Neural cell (in vitro differentiated cells): ENCODE results near the gene LAYN. TPM values are rescaled to one million over a fixed set of nuclear protein-coding genes. Genes with fewer than 3 reads are reported as not detected.

Source experiments
- H2AFZ ChIP-seq: fragments of 200-600, 300-800 bp; sonication (generic), shearing (Covaris generic); 2 replicates; pipeline ENCODE4 v1.6.0; 2014; ENCODE audit warnings: low read depth, mild to moderate bottlenecking, antibody characterized with exemption, low read length, moderate library complexity
- H3F3A ChIP-seq: fragments of 200-600 bp; shearing (Covaris generic); 2 replicates; pipeline ENCODE4 v1.6.1; 2016; ENCODE audit warnings: mild to moderate bottlenecking, moderate library complexity, mixed read lengths, antibody characterized with exemption, low read length; ENCODE audit not compliant: insufficient read depth, poor library complexity, severe bottlenecking
- H3K27ac ChIP-seq: fragments of 200-600, 300-800 bp; sonication (generic), shearing (Covaris generic); 2 replicates; pipeline ENCODE4 v1.5.1; 2014; ENCODE audit warnings: mild to moderate bottlenecking, low read length, moderate library complexity
- H3K27me3 ChIP-seq: fragments of 300-800, 200-600 bp; sonication (generic), shearing (Covaris generic); 2 replicates; pipeline ENCODE4 v1.6.0; 2014; ENCODE audit warnings: mild to moderate bottlenecking, low read depth, low read length, moderate library complexity; ENCODE audit not compliant: insufficient read depth
- H3K36me3 ChIP-seq: fragments of 300-800, 200-600 bp; sonication (generic), shearing (Covaris generic); 2 replicates; pipeline ENCODE4 v1.5.1; 2014; ENCODE audit warnings: mild to moderate bottlenecking, antibody characterized with exemption, low read length, moderate library complexity; ENCODE audit not compliant: insufficient read depth
- H3K4me2 ChIP-seq: fragments of 300-800, 200-600 bp; sonication (generic), shearing (Covaris generic); 2 replicates; pipeline ENCODE4 v1.6.0; 2014; ENCODE audit warnings: mild to moderate bottlenecking, low read length
- H3K4me3 ChIP-seq: fragments of 300-800, 200-600 bp; sonication (generic), shearing (Covaris generic); 2 replicates; pipeline ENCODE4 v1.5.1; 2014; ENCODE audit warnings: mild to moderate bottlenecking, low read length, moderate library complexity
- H3K79me2 ChIP-seq: fragments of 200-600 bp; shearing (Covaris generic); replicated peaks from 2 replicates; pipeline ENCODE4 v1.6.0; 2014; ENCODE audit warnings: mild to moderate bottlenecking, low read length, moderate library complexity; ENCODE audit not compliant: insufficient read depth
- H3K9ac ChIP-seq: fragments of 300-800, 200-600 bp; sonication (generic), shearing (Covaris generic); 2 replicates; pipeline ENCODE4 v1.6.1; 2016; ENCODE audit warnings: mild to moderate bottlenecking, low read length, mixed read lengths
- H3K9me2 ChIP-seq: fragments of 200-600 bp; shearing (Covaris generic); 2 replicates; pipeline ENCODE4 v1.6.1; 2016; ENCODE audit warnings: mild to moderate bottlenecking, low read length, mixed read lengths; ENCODE audit not compliant: insufficient read depth
- H3K9me3 ChIP-seq: fragments of 200-600, 300-800 bp; sonication (generic), shearing (Covaris generic); 2 replicates; pipeline ENCODE4 v1.6.1; 2016; ENCODE audit warnings: mild to moderate bottlenecking, mixed run types, low read length, moderate library complexity, mixed read lengths
- H4K20me1 ChIP-seq: fragments of 200-600 bp; shearing (Covaris generic); 2 replicates; pipeline ENCODE4 v1.6.1; 2016; ENCODE audit warnings: mild to moderate bottlenecking, mixed run types; ENCODE audit not compliant: insufficient read depth
- EP300 ChIP-seq: fragments of 450-650 bp; conservative IDR thresholded peaks from 2 replicates; pipeline ENCODE4 v1.6.1; 2014; ENCODE audit warnings: antibody characterized with exemption, mild to moderate bottlenecking, moderate library complexity; ENCODE audit not compliant: poor library complexity, severe bottlenecking
- EZH2 ChIP-seq: fragments of 200-600, 300-800 bp; shearing (Covaris generic), sonication (generic); IDR thresholded peaks from 2 replicates; pipeline ENCODE4 v1.6.1; 2014; ENCODE audit warnings: antibody characterized with exemption, low read length, borderline replicate concordance, mild to moderate bottlenecking; ENCODE audit not compliant: insufficient read depth, poor library complexity, severe bottlenecking
- MXI1 ChIP-seq: fragments of 450-650 bp; conservative IDR thresholded peaks from 2 replicates; pipeline ENCODE4 v1.6.1; 2014; ENCODE audit warnings: antibody characterized with exemption, mild to moderate bottlenecking; ENCODE audit not compliant: poor library complexity, severe bottlenecking
- POLR2AphosphoS5 ChIP-seq: IDR thresholded peaks from 2 replicates; pipeline ENCODE4 v1.6.1; 2012
- RAD21 ChIP-seq: fragments of 450-650 bp; conservative IDR thresholded peaks from 2 replicates; pipeline ENCODE4 v1.6.1; 2014; ENCODE audit warnings: antibody characterized with exemption, mild to moderate bottlenecking, moderate library complexity
- REST ChIP-seq: IDR thresholded peaks from 2 replicates; pipeline ENCODE4 v1.6.1; 2012; ENCODE audit warnings: borderline replicate concordance
- SMC3 ChIP-seq: fragments of 450-650 bp; conservative IDR thresholded peaks from 2 replicates; pipeline ENCODE4 v1.6.1; 2014; ENCODE audit warnings: antibody characterized with exemption, mild to moderate bottlenecking, moderate library complexity; ENCODE audit not compliant: poor library complexity
- TAF1 ChIP-seq: IDR thresholded peaks from 2 replicates; pipeline ENCODE4 v1.6.1; 2012; ENCODE audit warnings: low read depth
- polyA plus RNA-seq: library from polyadenylated mRNA; depleted of rRNA; stranded (reverse); fragments of >200 nt; gene quantifications from 2 replicates; pipeline ENCODE4 v1.2.3, GENCODE V29; 2014
- TF ChIP-seq, protein P1 (sequence below): fragments of 450-650 bp; IDR thresholded peaks from 2 replicates; pipeline ENCODE4 v1.5.1; 2014; ENCODE audit warnings: antibody characterized with exemption, mild to moderate bottlenecking, moderate library complexity; ENCODE audit not compliant: poor library complexity, severe bottlenecking

The LAYN gene
- polyA plus RNA-seq, 1 donor from 2014 or later = not detected

DNA sequence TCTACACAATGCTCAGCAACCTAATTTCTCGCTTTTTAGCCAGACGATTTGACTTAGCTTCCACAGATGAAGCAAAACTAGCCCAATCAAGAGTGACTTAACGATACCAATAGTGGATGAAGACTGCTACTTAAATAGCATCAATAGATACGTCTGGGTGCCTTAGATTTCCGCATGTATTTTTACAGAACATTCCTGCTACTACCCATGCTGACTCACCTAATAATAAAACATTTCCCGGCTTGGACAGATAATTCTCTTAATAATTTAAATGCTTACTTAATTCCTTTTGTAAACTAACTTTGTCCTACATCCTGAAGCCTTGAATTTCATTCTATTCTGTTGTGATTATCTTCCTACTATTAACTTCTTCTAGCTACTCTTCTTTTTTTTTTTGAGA, 5.2 kb upstream of the LAYN start:
- no peak overlapping the region for H3K27ac ChIP-seq
- H2AFZ ChIP-seq = no peak overlapping the region
- H4K20me1 ChIP-seq = no peaks in the 10 kb centered on the region
- no peak overlapping the region for H3K4me2 ChIP-seq
- H3K36me3 ChIP-seq = no peaks in the 10 kb centered on the region
- peaks cover 23% of the 10 kb centered on the region for H3K27me3 ChIP-seq
- no peak for TF ChIP-seq TAF1
- TF ChIP-seq POLR2AphosphoS5 = no peak
- TF ChIP-seq RAD21 = no peak
- H3K79me2 ChIP-seq = no peaks in the 10 kb centered on the region
- no peak overlapping the region for H3K9ac ChIP-seq
- no peak overlapping the region for H3K4me3 ChIP-seq
- H3K9me2 ChIP-seq = no peaks in the 10 kb centered on the region
- no peaks in the 10 kb centered on the region for H3K9me3 ChIP-seq
- no peaks in the 10 kb centered on the region for H3F3A ChIP-seq

DNA sequence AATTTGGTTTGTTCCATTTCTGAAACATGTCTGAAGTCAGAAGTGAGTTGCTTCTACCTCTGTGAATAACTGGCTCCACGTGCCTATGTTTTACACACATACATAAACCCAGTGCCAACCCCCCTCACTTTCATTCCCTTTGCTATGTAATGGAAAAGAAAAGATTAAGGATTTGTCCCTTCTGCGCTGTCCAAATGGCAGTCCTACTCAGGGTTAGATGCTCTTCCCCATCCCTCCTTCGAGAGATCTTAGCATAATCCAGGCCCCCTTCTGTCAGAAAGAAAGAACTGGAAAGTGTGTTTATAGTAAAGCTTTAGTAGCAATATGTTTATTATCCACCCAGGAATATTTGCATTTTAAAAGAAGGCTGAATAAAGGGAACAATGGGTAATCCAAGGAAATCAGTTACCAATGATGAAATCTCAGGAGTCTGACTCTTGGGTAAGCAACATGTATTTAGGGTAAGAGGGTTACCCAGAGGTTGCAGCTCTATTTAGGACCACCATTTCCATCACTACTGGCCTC, 3.1 kb upstream of the LAYN start:
- Histone ChIP-seq H3K9me3 (no peaks in the 10 kb centered on the region), H4K20me1 (no peaks in the 10 kb centered on the region), H3K9ac (no peak overlapping the region), H3K4me3 (no peak overlapping the region), H3K36me3 (no peaks in the 10 kb centered on the region), H3K79me2 (no peaks in the 10 kb centered on the region), H3K9me2 (no peaks in the 10 kb centered on the region), H2AFZ (no peak overlapping the region), H3F3A (no peaks in the 10 kb centered on the region), H3K4me2 (no peak overlapping the region), H3K27me3 (peaks cover 44% of the 10 kb centered on the region), H3K27ac (no peak overlapping the region)
- no peak for TF ChIP-seq RAD21
- TF ChIP-seq EZH2 = no peak
- no peak for TF ChIP-seq SMC3
- no peak for TF ChIP-seq REST
- no peak for TF ChIP-seq TAF1
- no peak for TF ChIP-seq MXI1
- no peak for TF ChIP-seq POLR2AphosphoS5
- TF ChIP-seq EP300 = no peak
- TF ChIP-seq, protein P1, sequence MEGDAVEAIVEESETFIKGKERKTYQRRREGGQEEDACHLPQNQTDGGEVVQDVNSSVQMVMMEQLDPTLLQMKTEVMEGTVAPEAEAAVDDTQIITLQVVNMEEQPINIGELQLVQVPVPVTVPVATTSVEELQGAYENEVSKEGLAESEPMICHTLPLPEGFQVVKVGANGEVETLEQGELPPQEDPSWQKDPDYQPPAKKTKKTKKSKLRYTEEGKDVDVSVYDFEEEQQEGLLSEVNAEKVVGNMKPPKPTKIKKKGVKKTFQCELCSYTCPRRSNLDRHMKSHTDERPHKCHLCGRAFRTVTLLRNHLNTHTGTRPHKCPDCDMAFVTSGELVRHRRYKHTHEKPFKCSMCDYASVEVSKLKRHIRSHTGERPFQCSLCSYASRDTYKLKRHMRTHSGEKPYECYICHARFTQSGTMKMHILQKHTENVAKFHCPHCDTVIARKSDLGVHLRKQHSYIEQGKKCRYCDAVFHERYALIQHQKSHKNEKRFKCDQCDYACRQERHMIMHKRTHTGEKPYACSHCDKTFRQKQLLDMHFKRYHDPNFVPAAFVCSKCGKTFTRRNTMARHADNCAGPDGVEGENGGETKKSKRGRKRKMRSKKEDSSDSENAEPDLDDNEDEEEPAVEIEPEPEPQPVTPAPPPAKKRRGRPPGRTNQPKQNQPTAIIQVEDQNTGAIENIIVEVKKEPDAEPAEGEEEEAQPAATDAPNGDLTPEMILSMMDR = no peak
